Smooth muscle cell (in vitro differentiated cells): ENCODE measurements around the gene ELOVL6. TPM values are rescaled to one million over a fixed set of nuclear protein-coding genes. Genes with fewer than 3 reads are reported as not detected.

ENCODE experiments used
- DNase-seq: peaks from one replicate; lab custom pipeline; 2025; ENCODE audit not compliant: unreplicated experiment; lab: John Stamatoyannopoulos, UW
- H2AFZ ChIP-seq: fragments of 200-600 bp; sonication (generic); 2 replicates; pipeline ENCODE4 v1.6.0; 2016; ENCODE audit warnings: antibody characterized with exemption, low read depth, mild to moderate bottlenecking
- H3F3A ChIP-seq: fragments of 200-600 bp; sonication (generic); 2 replicates; pipeline ENCODE4 v1.6.0; 2017; ENCODE audit warnings: antibody characterized with exemption, low read depth
- H3K27ac ChIP-seq: fragments of 200-600 bp; sonication (generic); 2 replicates; pipeline ENCODE4 v1.5.1; 2016; ENCODE audit warnings: low read depth, mild to moderate bottlenecking
- H3K27me3 ChIP-seq: fragments of 200-600 bp; sonication (generic); 2 replicates; pipeline ENCODE4 v1.6.1; 2016; ENCODE audit warnings: low read depth, mild to moderate bottlenecking
- H3K36me3 ChIP-seq: fragments of 200-600 bp; sonication (generic); 2 replicates; pipeline ENCODE4 v1.5.1; 2016; ENCODE audit warnings: low read depth
- H3K4me1 ChIP-seq: fragments of 200-600 bp; sonication (generic); 2 replicates; pipeline ENCODE4 v1.5.1; 2016; ENCODE audit warnings: low read depth
- H3K4me2 ChIP-seq: fragments of 200-600 bp; sonication (generic); 2 replicates; pipeline ENCODE4 v1.6.0; 2016; ENCODE audit warnings: mild to moderate bottlenecking
- H3K4me3 ChIP-seq: fragments of 200-600 bp; sonication (generic); 2 replicates; pipeline ENCODE4 v1.5.1; 2016; ENCODE audit warnings: mild to moderate bottlenecking
- H3K79me2 ChIP-seq: fragments of 200-600 bp; sonication (generic); 2 replicates; pipeline ENCODE4 v1.6.0; 2016; ENCODE audit warnings: low read depth, mild to moderate bottlenecking
- H3K9ac ChIP-seq: fragments of 200-600 bp; sonication (generic); 2 replicates; pipeline ENCODE4 v1.6.0; 2016; ENCODE audit warnings: low read depth
- H3K9me3 ChIP-seq: fragments of 200-600 bp; sonication (generic); replicated peaks from 2 replicates; pipeline ENCODE4 v1.5.1; 2016; ENCODE audit warnings: low read depth
- H4K20me1 ChIP-seq: fragments of 200-600 bp; sonication (generic); 2 replicates; pipeline ENCODE4 v1.6.0; 2016; ENCODE audit warnings: low read depth
- WGBS: methylation state at CpG from one replicate; pipeline ENCODE4 v1.1.7; 2016; ENCODE audit warnings: low lambda C conversion rate; 5-methylcytosine and 5-hydroxymethylcytosine counted together
- polyA plus RNA-seq: library from polyadenylated mRNA; unstranded; fragments of >200 nt; fragmentation: Nextera tagmentation; extraction: Ambion mirVana; gene quantifications from 2 replicates; pipeline ENCODE4 v1.2.1, GENCODE V29; 2016
- total RNA-seq: library from RNA; depleted of rRNA; stranded (reverse); fragments of >200 nt; gene quantifications from 2 replicates; pipeline ENCODE4 v1.2.3, GENCODE V29; 2014
- TF ChIP-seq, protein P1 (sequence below): fragments of 200-600 bp; sonication (generic); IDR thresholded peaks from 2 replicates; pipeline ENCODE4 v1.5.1; 2017; ENCODE audit warnings: borderline replicate concordance, mild to moderate bottlenecking, antibody characterized with exemption; ENCODE audit not compliant: insufficient read depth, poor library complexity, severe bottlenecking

ELOVL6 gene
- total and polyA plus RNA-seq, 2 experiments from 2014 or later, result 7.8 to 11.6 TPM

- 64% methylated on average over 10 of the region's 10 CpGs for WGBS
These were observed 125.2 kb downstream of the ELOVL6 start for GRCh38 chr4:110073053-110073845.

DNA sequence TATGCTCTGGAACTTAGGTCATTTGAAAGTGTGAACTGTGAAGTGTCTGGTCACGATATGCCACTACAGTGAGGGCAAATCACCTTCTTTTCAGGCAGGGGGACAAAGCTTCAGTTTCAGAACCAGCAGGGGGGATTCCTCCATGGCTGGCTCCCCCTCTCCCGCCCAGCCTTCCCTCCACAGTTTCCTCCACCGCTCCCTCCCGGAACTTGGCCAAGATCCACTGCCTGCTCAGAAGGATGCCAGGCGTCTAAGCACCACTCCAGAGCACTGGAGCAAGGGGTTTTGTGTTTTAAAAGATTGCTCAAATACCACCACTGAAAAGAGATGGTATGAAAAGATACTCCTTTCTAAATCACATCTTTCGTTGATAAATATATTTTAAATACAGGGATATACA lies 126.9 kb downstream of the ELOVL6 start:
- H4K20me1 ChIP-seq, result no peaks in the 10 kb centered on the region
- no peak overlapping the region for H3K27ac ChIP-seq
- H3K9ac ChIP-seq, result no peak overlapping the region
- H2AFZ ChIP-seq, result no peak overlapping the region
- no peak for DNase-seq
- no peaks in the 10 kb centered on the region for H3K79me2 ChIP-seq
- H3F3A ChIP-seq, result no peaks in the 10 kb centered on the region
- H3K4me3 ChIP-seq, result no peak overlapping the region
- H3K4me1 ChIP-seq, result no peaks in the 10 kb centered on the region
- H3K27me3 ChIP-seq, result no peaks in the 10 kb centered on the region
- H3K4me2 ChIP-seq, result no peak overlapping the region
- H3K9me3 ChIP-seq, result no peaks in the 10 kb centered on the region
- TF ChIP-seq, protein P1, sequence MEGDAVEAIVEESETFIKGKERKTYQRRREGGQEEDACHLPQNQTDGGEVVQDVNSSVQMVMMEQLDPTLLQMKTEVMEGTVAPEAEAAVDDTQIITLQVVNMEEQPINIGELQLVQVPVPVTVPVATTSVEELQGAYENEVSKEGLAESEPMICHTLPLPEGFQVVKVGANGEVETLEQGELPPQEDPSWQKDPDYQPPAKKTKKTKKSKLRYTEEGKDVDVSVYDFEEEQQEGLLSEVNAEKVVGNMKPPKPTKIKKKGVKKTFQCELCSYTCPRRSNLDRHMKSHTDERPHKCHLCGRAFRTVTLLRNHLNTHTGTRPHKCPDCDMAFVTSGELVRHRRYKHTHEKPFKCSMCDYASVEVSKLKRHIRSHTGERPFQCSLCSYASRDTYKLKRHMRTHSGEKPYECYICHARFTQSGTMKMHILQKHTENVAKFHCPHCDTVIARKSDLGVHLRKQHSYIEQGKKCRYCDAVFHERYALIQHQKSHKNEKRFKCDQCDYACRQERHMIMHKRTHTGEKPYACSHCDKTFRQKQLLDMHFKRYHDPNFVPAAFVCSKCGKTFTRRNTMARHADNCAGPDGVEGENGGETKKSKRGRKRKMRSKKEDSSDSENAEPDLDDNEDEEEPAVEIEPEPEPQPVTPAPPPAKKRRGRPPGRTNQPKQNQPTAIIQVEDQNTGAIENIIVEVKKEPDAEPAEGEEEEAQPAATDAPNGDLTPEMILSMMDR, result no peak
- WGBS, result 96% methylated on average over 6 of the region's 6 CpGs
- H3K36me3 ChIP-seq, result no peaks in the 10 kb centered on the region

More at GRCh38 chr4:110073053-110073845, 125.2 kb downstream of the ELOVL6 start:
- Histone ChIP-seq H3K4me3 (no peak overlapping the region), H3K27ac (no peak overlapping the region), H3K79me2 (no peaks in the 10 kb centered on the region), H3K27me3 (no peaks in the 10 kb centered on the region), H3K4me2 (no peak overlapping the region), H3K9me3 (no peaks in the 10 kb centered on the region), H3K9ac (no peak overlapping the region), H2AFZ (no peak overlapping the region), H3F3A (no peaks in the 10 kb centered on the region), H3K4me1 (no peaks in the 10 kb centered on the region), H3K36me3 (no peaks in the 10 kb centered on the region), H4K20me1 (no peaks in the 10 kb centered on the region)
- DNase-seq, result no peak
- TF ChIP-seq, protein P1, result no peak

DNA sequence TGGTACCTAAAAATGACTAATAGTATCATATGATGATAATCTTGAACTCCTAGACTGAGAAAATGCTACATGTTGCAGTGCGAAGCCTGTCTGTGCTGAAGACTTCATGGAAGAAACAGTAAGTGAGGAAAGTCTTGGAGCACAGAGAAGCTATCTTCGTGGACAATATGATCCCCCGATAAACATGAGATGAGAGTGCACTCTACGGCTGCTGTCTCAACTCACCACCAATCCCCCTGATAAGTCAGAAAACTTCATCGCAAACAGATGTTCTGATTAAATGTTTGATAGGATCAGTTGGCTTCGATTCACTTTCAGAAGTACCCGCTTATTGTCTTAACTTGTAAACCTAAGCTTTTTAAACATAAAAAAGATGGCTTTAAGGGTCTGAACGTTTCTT lies 130.2 kb downstream of the ELOVL6 start:
- Histone ChIP-seq H3K4me1 (no peaks in the 10 kb centered on the region), H3K9me3 (no peaks in the 10 kb centered on the region), H3K9ac (no peak overlapping the region), H3K4me3 (no peak overlapping the region), H3K4me2 (no peak overlapping the region), H3K79me2 (no peaks in the 10 kb centered on the region), H2AFZ (no peak overlapping the region), H4K20me1 (peaks cover 5% of the 10 kb centered on the region), H3K27ac (no peak overlapping the region), H3K27me3 (no peaks in the 10 kb centered on the region), H3K36me3 (no peaks in the 10 kb centered on the region), H3F3A (no peaks in the 10 kb centered on the region)
- no peak for DNase-seq
- TF ChIP-seq, protein P1, result no peak
- 88% methylated on average over 8 of the region's 8 CpGs for WGBS

DNA sequence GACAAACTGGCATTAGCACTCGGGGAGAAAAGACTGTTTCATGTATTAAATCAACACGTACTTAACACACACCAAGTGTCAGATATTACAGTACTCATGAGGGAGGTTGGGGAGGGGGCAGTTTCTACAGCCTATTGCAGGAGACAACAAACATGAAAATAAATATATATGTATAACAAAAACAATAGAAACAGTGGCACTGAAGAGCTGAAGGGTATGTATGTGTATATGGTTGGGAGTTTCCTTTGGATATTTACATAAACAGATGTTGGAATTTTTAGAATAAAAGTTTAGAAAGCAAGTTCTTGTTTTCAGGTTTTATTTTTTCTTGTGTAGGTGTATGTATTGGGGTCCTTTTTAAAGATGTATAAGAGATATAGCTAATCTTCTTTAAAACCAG lies 133.5 kb downstream of the ELOVL6 start:
- Histone ChIP-seq H3K27ac (no peak overlapping the region), H3K9me3 (no peaks in the 10 kb centered on the region), H3K79me2 (no peaks in the 10 kb centered on the region), H3K36me3 (no peaks in the 10 kb centered on the region), H2AFZ (no peak overlapping the region), H3F3A (no peaks in the 10 kb centered on the region), H4K20me1 (peaks cover 10% of the 10 kb centered on the region), H3K4me2 (no peak overlapping the region), H3K9ac (no peak overlapping the region), H3K4me1 (no peaks in the 10 kb centered on the region), H3K4me3 (no peak overlapping the region), H3K27me3 (no peaks in the 10 kb centered on the region)
- 47% methylated on average over 2 of the region's 2 CpGs for WGBS
- TF ChIP-seq, protein P1, result no peak
- DNase-seq, result no peak
